ENCODE results near the gene C21orf58.

C21orf58 gene

GRCh38 chr21:46265736-46266525 is 57.7 kb downstream of the C21orf58 start:
- no peak for TF ChIP-seq CTCF (IDR thresholded peaks at IDR 0.05; ENCODE audit: low read depth, low read length)
- H3K4me3 ChIP-seq (ENCODE audit: low read depth, low read length): no peak overlapping the region

- TF ChIP-seq CTCF (IDR thresholded peaks at IDR 0.05; ENCODE audit: low read depth, low read length): no peak
These were observed 59.0 kb downstream of the C21orf58 start for GRCh38 chr21:46264690-46265144.

DNA sequence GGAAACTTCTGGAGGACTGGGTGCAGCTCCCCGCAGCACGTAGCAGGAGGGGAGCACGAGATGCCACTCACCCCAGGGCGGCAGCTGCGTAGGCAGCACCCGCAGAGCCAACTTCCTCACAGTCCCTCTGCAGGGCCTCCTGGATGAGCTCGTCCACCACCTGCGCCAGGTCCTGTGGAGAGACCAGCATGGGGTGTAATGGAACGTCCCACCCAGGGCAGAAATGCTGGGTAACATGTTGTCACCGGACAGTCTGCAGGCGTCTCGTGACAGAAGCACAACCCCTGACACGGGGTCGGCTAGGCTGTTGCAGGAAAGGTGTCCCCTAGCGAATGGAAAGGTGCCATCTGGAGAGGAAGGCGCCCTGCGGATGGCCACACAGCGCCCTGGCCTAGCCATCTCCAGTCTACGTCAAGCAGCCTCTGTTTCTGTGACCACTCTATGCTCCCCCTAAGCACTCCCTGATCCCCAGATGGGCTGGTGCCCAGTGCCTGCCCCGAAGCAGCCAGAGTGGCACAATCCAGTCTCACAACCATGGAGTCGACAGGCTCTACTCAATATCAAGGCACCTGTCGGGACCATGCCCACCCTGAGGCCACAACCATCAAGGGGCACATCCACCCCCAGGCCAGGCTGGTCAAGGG is 59.5 kb downstream of the C21orf58 start:
- no peak for TF ChIP-seq CTCF (IDR thresholded peaks at IDR 0.05; ENCODE audit: low read depth, low read length)
- H3K4me3 ChIP-seq (ENCODE audit: low read depth, low read length): no peak overlapping the region

More at GRCh38 chr21:46264690-46265144, 59.0 kb downstream of the C21orf58 start:
- no peak overlapping the region for H3K4me3 ChIP-seq (ENCODE audit: low read depth, low read length)

DNA sequence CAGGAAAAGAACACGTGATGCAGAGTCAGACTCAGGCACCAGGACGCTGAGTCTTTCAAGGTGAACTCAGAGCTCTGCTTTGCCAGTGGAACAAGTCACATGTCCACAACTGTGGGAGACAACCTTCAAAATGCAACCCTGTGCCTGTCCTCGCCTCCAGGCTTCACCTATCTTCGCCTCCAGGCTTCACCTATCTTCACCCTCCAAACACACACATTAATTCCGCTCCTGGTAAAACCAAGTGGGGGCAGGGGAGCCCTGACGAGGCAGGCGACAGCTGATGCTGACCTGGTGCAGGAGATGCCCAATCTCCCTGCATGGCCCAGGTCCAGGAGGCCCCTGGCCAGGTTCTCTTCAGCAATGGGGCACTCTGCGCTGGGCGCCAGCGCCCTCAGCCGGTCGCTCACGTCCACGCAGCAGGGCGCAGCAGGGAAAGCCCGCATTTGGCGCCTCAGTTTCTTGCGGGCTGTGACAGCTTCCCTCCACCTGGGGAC is 67.1 kb downstream of the C21orf58 start:
- H3K4me3 ChIP-seq (ENCODE audit: low read depth, low read length): no peak overlapping the region
- no peak for TF ChIP-seq CTCF (IDR thresholded peaks at IDR 0.05; ENCODE audit: low read depth, low read length)

DNA sequence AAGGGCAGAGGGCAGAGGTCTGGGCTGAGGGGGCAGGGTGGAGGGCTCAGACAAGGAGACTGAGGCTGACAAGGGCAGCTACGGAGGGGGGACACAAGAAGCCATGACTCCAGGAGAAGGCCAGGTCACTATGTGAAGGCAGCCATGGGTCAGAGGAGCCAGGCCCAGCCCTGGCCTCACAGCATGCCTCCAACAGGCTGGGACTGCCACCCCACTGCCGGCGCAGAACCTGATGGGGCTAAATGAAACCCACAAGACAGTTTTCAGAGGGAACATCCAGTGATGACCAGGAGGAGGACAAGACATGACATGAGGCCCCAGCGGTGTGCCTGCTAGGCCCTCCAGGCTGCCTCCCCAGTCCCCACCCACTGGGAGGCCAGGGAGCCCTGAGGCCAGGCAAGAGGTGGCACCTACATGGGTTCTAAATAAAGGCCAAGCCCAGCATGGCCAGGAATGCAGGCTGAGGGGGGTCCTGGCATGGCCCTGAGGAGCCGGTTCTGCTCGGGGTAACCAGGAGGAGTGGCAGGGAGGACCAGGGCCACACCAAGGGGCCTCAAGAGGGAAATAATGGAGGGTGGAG is 67.8 kb downstream of the C21orf58 start:
- no peak for TF ChIP-seq CTCF (IDR thresholded peaks at IDR 0.05; ENCODE audit: low read depth, low read length)
- no peak overlapping the region for H3K4me3 ChIP-seq (ENCODE audit: low read depth, low read length)

GRCh38 chr21:46255166-46255565 is 68.5 kb downstream of the C21orf58 start:
- H3K4me3 ChIP-seq (ENCODE audit: low read depth, low read length): no peak overlapping the region
- TF ChIP-seq CTCF (IDR thresholded peaks at IDR 0.05; ENCODE audit: low read depth, low read length): no peak

All from WI38 (cell line).